Hepatocyte (in vitro differentiated cells): ENCODE results near the gene HADH. TPM values are rescaled to one million over a fixed set of nuclear protein-coding genes. Genes with fewer than 3 reads are reported as not detected.
A peak's percentile ranks its signal among the peaks of the same experiment; 100 is the strongest.

Source experiments
- DNase-seq: peaks from one replicate; pipeline ENCODE4 v3.0.0-alpha.2; 2016; ENCODE audit warnings: low spot score
- H2AFZ ChIP-seq: fragments of 200-600 bp; sonication (generic); 2 replicates; pipeline ENCODE4 v1.6.0; 2016; ENCODE audit warnings: antibody characterized with exemption, mild to moderate bottlenecking
- H3K27ac ChIP-seq: fragments of 200-600 bp; sonication (generic); 2 replicates; pipeline ENCODE4 v1.5.1; 2016; ENCODE audit warnings: mild to moderate bottlenecking
- H3K27me3 ChIP-seq: fragments of 200-600 bp; sonication (generic); 2 replicates; pipeline ENCODE4 v1.6.1; 2016
- H3K36me3 ChIP-seq: fragments of 200-600 bp; sonication (generic); replicated peaks from 2 replicates; pipeline ENCODE4 v1.5.1; 2016; ENCODE audit warnings: low read depth; ENCODE audit not compliant: insufficient read depth
- H3K4me1 ChIP-seq: fragments of 200-600 bp; sonication (generic); 2 replicates; pipeline ENCODE4 v1.5.1; 2016; ENCODE audit warnings: mild to moderate bottlenecking, moderate library complexity; ENCODE audit not compliant: insufficient read depth
- H3K4me2 ChIP-seq: fragments of 200-600 bp; sonication (generic); 2 replicates; pipeline ENCODE4 v1.6.0; 2016
- H3K4me3 ChIP-seq: fragments of 200-600 bp; sonication (generic); 2 replicates; pipeline ENCODE4 v1.5.1; 2016; ENCODE audit warnings: mild to moderate bottlenecking
- H3K79me2 ChIP-seq: fragments of 200-600 bp; sonication (generic); 2 replicates; pipeline ENCODE4 v1.6.0; 2017; ENCODE audit warnings: mild to moderate bottlenecking
- H3K9me2 ChIP-seq: fragments of 200-600 bp; sonication (generic); replicated peaks from 2 replicates; pipeline ENCODE4 v1.6.0; 2017; ENCODE audit warnings: mild to moderate bottlenecking; ENCODE audit not compliant: insufficient read depth
- H3K9me3 ChIP-seq: fragments of 200-600 bp; sonication (generic); 2 replicates; pipeline ENCODE4 v1.5.1; 2016; ENCODE audit warnings: low read depth, mild to moderate bottlenecking
- H4K20me1 ChIP-seq: fragments of 200-600 bp; sonication (generic); 2 replicates; pipeline ENCODE4 v1.6.0; 2016; ENCODE audit warnings: mild to moderate bottlenecking; ENCODE audit not compliant: insufficient read depth, poor library complexity, severe bottlenecking
- EZH2 ChIP-seq: fragments of 200-600 bp; sonication (generic); IDR thresholded peaks from 2 replicates; pipeline ENCODE4 v1.6.1; 2016; ENCODE audit warnings: antibody characterized with exemption, mild to moderate bottlenecking, borderline replicate concordance
- EZH2phosphoT487 ChIP-seq: fragments of 200-600 bp; sonication (generic); IDR thresholded peaks from one replicate; pipeline ENCODE4 v1.6.1; 2018; ENCODE audit warnings: antibody characterized with exemption, mild to moderate bottlenecking, low read depth, moderate library complexity; ENCODE audit not compliant: unreplicated experiment, severe bottlenecking
- WGBS: methylation state at CpG from one replicate; pipeline ENCODE4 v1.1.6; 2016; ENCODE audit warnings: low lambda C conversion rate; ENCODE audit errors: missing lambda C conversion rate; 5-methylcytosine and 5-hydroxymethylcytosine counted together
- polyA plus RNA-seq: library from polyadenylated mRNA; unstranded; fragments of >200 nt; fragmentation: Nextera tagmentation; extraction: Ambion mirVana; gene quantifications from 2 replicates; pipeline ENCODE4 v1.2.1, GENCODE V29; 2016
- total RNA-seq: library from RNA; depleted of rRNA; stranded (reverse); fragments of >200 nt; gene quantifications from 2 replicates; pipeline ENCODE4 v1.2.3, GENCODE V29; 2014
- TF ChIP-seq, protein P1 (sequence below): fragments of 200-600 bp; sonication (generic); IDR thresholded peaks from 2 replicates; pipeline ENCODE4 v1.5.1; 2016; ENCODE audit warnings: antibody characterized with exemption, mild to moderate bottlenecking; ENCODE audit not compliant: poor library complexity

The HADH gene
- total and polyA plus RNA-seq, 2 experiments from 2014 or later: 76.7 to 83.5 TPM

GRCh38 chr4:107991945-107992630, 2.4 kb downstream of the HADH start:
- WGBS: 66% methylated on average over 3 of the region's 3 CpGs
- peak overlapping the region; percentile 90 for H3K4me3 ChIP-seq

GRCh38 chr4:107993969-107994368, 4.3 kb downstream of the HADH start:
- H3K27me3 ChIP-seq: no peaks in the 10 kb centered on the region
- no peaks in the 10 kb centered on the region for H3K9me3 ChIP-seq
- H2AFZ ChIP-seq: no peak overlapping the region
- WGBS: 53% methylated on average over 3 of the region's 3 CpGs
- no peak overlapping the region for H3K4me3 ChIP-seq
- H3K9me2 ChIP-seq: no peaks in the 10 kb centered on the region
- no peak for DNase-seq
- H4K20me1 ChIP-seq: no peaks in the 10 kb centered on the region
- no peak overlapping the region for H3K27ac ChIP-seq
- H3K79me2 ChIP-seq: peaks cover 86% of the 10 kb centered on the region
- TF ChIP-seq EZH2: no peak
- no peak for TF ChIP-seq EZH2phosphoT487
- TF ChIP-seq, protein P1, sequence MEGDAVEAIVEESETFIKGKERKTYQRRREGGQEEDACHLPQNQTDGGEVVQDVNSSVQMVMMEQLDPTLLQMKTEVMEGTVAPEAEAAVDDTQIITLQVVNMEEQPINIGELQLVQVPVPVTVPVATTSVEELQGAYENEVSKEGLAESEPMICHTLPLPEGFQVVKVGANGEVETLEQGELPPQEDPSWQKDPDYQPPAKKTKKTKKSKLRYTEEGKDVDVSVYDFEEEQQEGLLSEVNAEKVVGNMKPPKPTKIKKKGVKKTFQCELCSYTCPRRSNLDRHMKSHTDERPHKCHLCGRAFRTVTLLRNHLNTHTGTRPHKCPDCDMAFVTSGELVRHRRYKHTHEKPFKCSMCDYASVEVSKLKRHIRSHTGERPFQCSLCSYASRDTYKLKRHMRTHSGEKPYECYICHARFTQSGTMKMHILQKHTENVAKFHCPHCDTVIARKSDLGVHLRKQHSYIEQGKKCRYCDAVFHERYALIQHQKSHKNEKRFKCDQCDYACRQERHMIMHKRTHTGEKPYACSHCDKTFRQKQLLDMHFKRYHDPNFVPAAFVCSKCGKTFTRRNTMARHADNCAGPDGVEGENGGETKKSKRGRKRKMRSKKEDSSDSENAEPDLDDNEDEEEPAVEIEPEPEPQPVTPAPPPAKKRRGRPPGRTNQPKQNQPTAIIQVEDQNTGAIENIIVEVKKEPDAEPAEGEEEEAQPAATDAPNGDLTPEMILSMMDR: no peak
- H3K4me2 ChIP-seq: peak overlapping the region; percentile 88
- no peaks in the 10 kb centered on the region for H3K36me3 ChIP-seq
- peaks cover 39% of the 10 kb centered on the region for H3K4me1 ChIP-seq

More at GRCh38 chr4:107991945-107992630, 2.4 kb downstream of the HADH start:
- Histone ChIP-seq H3K79me2 (peaks cover 70% of the 10 kb centered on the region), H3K36me3 (no peaks in the 10 kb centered on the region), H3K4me1 (peaks cover 43% of the 10 kb centered on the region), H3K4me2 (peak overlapping the region; percentile 88), H2AFZ (no peak overlapping the region), H3K27ac (no peak overlapping the region), H3K9me2 (no peaks in the 10 kb centered on the region), H4K20me1 (no peaks in the 10 kb centered on the region), H3K9me3 (no peaks in the 10 kb centered on the region), H3K27me3 (no peaks in the 10 kb centered on the region)
- TF ChIP-seq, protein P1: no peak
- TF ChIP-seq EZH2phosphoT487: no peak
- no peak for TF ChIP-seq EZH2
- DNase-seq: no peak

DNA sequence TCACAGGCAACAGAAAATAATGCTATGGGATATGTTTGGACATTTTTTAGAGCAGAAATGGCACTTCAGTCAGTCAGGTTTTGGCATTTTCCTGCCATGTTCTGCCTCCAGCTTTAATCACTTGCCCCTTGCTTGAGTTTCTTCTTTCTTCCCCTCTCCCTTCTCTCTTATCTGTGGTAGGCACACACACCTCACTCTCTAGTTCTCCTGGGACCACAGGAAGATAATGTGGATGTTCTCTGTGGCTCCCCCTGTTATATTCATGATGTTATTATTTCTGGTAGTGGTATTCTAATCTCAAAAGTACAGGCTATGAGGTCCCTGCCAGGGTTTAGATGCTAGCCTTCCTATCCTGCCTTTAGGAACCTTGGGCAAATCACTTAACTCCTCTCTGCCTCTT, 5.2 kb downstream of the HADH start:
- Histone ChIP-seq H3K4me2 (peak overlapping the region; percentile 88), H3K4me3 (no peak overlapping the region), H3K27ac (no peak overlapping the region), H3K79me2 (peaks cover 92% of the 10 kb centered on the region), H3K4me1 (peaks cover 36% of the 10 kb centered on the region), H3K36me3 (no peaks in the 10 kb centered on the region), H4K20me1 (no peaks in the 10 kb centered on the region), H3K9me3 (no peaks in the 10 kb centered on the region), H3K27me3 (no peaks in the 10 kb centered on the region), H2AFZ (no peak overlapping the region), H3K9me2 (no peaks in the 10 kb centered on the region)
- DNase-seq: no peak
- TF ChIP-seq, protein P1: no peak
- TF ChIP-seq EZH2phosphoT487: no peak
- TF ChIP-seq EZH2: no peak
